Measurements from ENCODE around the gene BCAR3.

DNA sequence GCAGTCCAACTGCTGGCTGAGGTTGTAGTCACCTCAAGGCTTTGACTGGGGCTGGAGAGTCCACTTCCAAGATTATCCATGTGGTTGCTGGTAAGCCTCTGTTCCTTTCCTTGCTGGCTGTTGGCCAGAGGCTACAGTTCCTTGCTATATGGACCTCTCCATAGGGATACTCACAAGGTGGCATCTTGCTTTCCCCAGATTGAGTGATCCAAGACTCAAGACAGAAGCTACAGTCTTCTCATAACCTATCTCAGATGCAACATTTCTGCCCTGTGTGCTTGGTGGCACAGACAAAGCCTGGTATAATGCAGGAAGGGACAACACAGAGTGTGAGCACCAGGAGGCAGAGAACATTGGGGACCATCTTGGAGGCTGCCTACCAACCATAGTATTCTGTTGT is 121.9 kb downstream of the BCAR3 start:
- no peak for TF ChIP-seq POLR2A (IDR thresholded peaks at IDR 0.05)
- TF ChIP-seq, protein P1, sequence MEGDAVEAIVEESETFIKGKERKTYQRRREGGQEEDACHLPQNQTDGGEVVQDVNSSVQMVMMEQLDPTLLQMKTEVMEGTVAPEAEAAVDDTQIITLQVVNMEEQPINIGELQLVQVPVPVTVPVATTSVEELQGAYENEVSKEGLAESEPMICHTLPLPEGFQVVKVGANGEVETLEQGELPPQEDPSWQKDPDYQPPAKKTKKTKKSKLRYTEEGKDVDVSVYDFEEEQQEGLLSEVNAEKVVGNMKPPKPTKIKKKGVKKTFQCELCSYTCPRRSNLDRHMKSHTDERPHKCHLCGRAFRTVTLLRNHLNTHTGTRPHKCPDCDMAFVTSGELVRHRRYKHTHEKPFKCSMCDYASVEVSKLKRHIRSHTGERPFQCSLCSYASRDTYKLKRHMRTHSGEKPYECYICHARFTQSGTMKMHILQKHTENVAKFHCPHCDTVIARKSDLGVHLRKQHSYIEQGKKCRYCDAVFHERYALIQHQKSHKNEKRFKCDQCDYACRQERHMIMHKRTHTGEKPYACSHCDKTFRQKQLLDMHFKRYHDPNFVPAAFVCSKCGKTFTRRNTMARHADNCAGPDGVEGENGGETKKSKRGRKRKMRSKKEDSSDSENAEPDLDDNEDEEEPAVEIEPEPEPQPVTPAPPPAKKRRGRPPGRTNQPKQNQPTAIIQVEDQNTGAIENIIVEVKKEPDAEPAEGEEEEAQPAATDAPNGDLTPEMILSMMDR (IDR thresholded peaks at IDR 0.05), result no peak
